Measurements from ENCODE around the gene PGBD5. TPM values are rescaled to one million over a fixed set of nuclear protein-coding genes. Genes with fewer than 3 reads are reported as not detected.

PGBD5 gene
- total RNA-seq, 1 donor from 2014 or later, result 14.7 TPM

DNA sequence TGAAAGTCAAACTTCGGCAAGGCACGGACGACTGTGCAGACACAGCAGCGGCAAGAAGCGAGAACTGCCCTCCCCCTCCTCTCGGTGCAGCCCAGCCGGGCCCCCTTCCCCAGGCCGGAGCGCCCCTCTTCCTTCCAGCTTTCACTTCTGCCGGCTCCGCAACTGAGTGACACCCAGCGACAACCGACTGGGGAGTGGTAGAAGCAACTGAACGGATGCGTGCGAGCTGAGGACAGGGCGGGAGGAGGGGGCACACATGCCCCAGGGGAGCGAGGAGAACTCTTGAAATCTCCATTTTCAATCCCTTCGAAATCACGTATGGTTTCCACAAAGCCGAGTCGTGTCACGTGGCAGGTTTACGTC, 146.6 kb downstream of the PGBD5 start:
- no peaks in the 10 kb centered on the region for H3K9me3 ChIP-seq (ENCODE audit: insufficient read depth, low read depth, low read length)
- H3K27me3 ChIP-seq (ENCODE audit: insufficient read depth, low read length), result no peaks in the 10 kb centered on the region
- Mint-ChIP-seq H3K27ac (ENCODE audit: unreplicated experiment) (no peak overlapping the region), H3K27me3 (ENCODE audit: low read depth, unreplicated experiment) (no peaks in the 10 kb centered on the region), H3K4me3 (ENCODE audit: unreplicated experiment) (no peak overlapping the region), H3K36me3 (ENCODE audit: low read depth, unreplicated experiment) (peaks cover 26% of the 10 kb centered on the region), H3K9me3 (ENCODE audit: unreplicated experiment) (no peaks in the 10 kb centered on the region), H3K4me1 (ENCODE audit: low read depth, unreplicated experiment) (peaks cover 8% of the 10 kb centered on the region)
- no peak overlapping the region for H3K27ac ChIP-seq (ENCODE audit: low read depth, low read length)
- H3K4me3 ChIP-seq (ENCODE audit: insufficient read depth, low read depth, low read length), result no peak overlapping the region
- H4K20me1 ChIP-seq (ENCODE audit: insufficient read depth, low read length), result peaks cover 11% of the 10 kb centered on the region
- peaks cover 16% of the 10 kb centered on the region for H3K36me3 ChIP-seq (ENCODE audit: insufficient read depth, low read length)
- no peak overlapping the region for H2AFZ ChIP-seq (ENCODE audit: low read depth, low read length)
- H3K4me2 ChIP-seq (ENCODE audit: low read length), result no peak overlapping the region
- FAIRE-seq (no peak), DNase-seq (ENCODE audit: low read depth) (no peak)
- H3K9ac ChIP-seq (ENCODE audit: low read length), result no peak overlapping the region
- TF ChIP-seq, protein P1, sequence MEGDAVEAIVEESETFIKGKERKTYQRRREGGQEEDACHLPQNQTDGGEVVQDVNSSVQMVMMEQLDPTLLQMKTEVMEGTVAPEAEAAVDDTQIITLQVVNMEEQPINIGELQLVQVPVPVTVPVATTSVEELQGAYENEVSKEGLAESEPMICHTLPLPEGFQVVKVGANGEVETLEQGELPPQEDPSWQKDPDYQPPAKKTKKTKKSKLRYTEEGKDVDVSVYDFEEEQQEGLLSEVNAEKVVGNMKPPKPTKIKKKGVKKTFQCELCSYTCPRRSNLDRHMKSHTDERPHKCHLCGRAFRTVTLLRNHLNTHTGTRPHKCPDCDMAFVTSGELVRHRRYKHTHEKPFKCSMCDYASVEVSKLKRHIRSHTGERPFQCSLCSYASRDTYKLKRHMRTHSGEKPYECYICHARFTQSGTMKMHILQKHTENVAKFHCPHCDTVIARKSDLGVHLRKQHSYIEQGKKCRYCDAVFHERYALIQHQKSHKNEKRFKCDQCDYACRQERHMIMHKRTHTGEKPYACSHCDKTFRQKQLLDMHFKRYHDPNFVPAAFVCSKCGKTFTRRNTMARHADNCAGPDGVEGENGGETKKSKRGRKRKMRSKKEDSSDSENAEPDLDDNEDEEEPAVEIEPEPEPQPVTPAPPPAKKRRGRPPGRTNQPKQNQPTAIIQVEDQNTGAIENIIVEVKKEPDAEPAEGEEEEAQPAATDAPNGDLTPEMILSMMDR (IDR thresholded peaks at IDR 0.05; ENCODE audit: insufficient read depth, low read depth, low read length), result no peak
- TF ChIP-seq EZH2 (IDR thresholded peaks at IDR 0.05; ENCODE audit: insufficient read depth, low read length), result no peak
- H3K4me1 ChIP-seq (ENCODE audit: insufficient read depth, low read length), result no peaks in the 10 kb centered on the region
- no peaks in the 10 kb centered on the region for H3K79me2 ChIP-seq (ENCODE audit: insufficient read depth, low read length)

DNA sequence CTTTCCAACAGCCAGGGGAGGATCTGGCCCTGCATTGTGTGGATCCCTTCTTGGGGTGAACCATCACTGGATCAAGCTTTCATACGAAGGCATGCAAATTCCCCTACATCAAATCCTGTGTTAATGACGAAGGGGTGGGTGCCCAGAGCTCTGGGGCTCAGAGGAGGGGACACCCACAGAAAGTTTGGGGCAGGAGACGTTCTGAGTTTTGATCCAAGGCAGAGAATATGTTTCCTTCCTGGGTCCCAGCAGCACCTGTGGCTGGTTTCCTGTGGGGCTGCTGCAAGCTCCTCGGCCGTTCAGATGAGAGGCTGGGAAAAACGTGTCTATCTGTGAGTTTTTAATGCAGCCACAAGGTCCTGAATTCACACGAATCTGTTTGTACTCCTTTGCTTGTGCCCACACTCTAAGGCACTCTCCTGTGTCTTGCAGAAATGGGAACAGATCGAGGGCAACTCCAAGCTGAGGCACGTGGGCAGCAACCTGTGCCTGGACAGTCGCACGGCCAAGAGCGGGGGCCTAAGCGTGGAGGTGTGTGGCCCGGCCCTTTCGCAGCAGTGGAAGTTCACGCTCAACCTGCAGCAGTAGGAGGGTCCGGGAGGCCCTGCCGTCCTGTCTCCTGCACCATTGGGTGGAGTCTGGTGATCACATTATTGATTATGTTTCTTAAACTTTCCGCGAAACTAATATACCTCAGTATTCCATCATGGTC, 147.1 kb downstream of the PGBD5 start:
- H3K9me3 Mint-ChIP-seq (ENCODE audit: unreplicated experiment), result no peaks in the 10 kb centered on the region
- H2AFZ ChIP-seq (ENCODE audit: low read depth, low read length), result no peak overlapping the region
- H3K4me1 ChIP-seq (ENCODE audit: insufficient read depth, low read length), result no peaks in the 10 kb centered on the region
- H3K27me3 Mint-ChIP-seq (ENCODE audit: low read depth, unreplicated experiment), result no peaks in the 10 kb centered on the region
- H4K20me1 ChIP-seq (ENCODE audit: insufficient read depth, low read length), result peaks cover 11% of the 10 kb centered on the region
- no peaks in the 10 kb centered on the region for H3K9me3 ChIP-seq (ENCODE audit: insufficient read depth, low read depth, low read length)
- H3K36me3 ChIP-seq (ENCODE audit: insufficient read depth, low read length), result peaks cover 20% of the 10 kb centered on the region
- peaks cover 7% of the 10 kb centered on the region for H3K4me1 Mint-ChIP-seq (ENCODE audit: low read depth, unreplicated experiment)
- FAIRE-seq (no peak), DNase-seq (ENCODE audit: low read depth) (no peak)
- H3K4me3 Mint-ChIP-seq (ENCODE audit: unreplicated experiment), result no peak overlapping the region
- no peak overlapping the region for H3K9ac ChIP-seq (ENCODE audit: low read length)
- TF ChIP-seq, protein P1 (IDR thresholded peaks at IDR 0.05; ENCODE audit: insufficient read depth, low read depth, low read length), result no peak
- no peak for TF ChIP-seq EZH2 (IDR thresholded peaks at IDR 0.05; ENCODE audit: insufficient read depth, low read length)
- H3K27ac Mint-ChIP-seq (ENCODE audit: unreplicated experiment), result no peak overlapping the region
- H3K36me3 Mint-ChIP-seq (ENCODE audit: low read depth, unreplicated experiment), result peaks cover 21% of the 10 kb centered on the region
- no peaks in the 10 kb centered on the region for H3K79me2 ChIP-seq (ENCODE audit: insufficient read depth, low read length)
- H3K27me3 ChIP-seq (ENCODE audit: insufficient read depth, low read length), result no peaks in the 10 kb centered on the region
- no peak overlapping the region for H3K4me2 ChIP-seq (ENCODE audit: low read length)
- H3K27ac ChIP-seq (ENCODE audit: low read depth, low read length), result no peak overlapping the region
- no peak overlapping the region for H3K4me3 ChIP-seq (ENCODE audit: insufficient read depth, low read depth, low read length)

DNA sequence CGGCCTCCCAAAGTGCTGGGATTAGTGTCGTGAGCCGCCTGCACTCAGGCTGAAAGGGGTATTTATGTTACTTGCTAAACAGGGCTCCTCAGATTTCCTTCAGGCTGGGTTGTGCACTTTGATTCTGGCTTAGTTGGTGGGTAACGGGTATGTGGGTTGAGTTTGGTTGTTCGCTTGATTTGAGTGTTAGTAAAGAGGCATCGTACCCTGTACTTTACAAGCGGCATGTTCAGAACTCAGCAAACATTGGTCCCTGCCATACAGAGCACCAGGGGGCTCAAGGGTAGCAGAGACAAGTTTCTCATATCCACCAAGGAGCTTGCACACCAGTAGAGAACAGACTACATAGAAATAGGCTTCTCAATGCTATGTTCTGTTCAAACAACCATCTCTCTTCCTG, 147.8 kb downstream of the PGBD5 start:
- Histone ChIP-seq H3K27me3 (ENCODE audit: insufficient read depth, low read length) (no peaks in the 10 kb centered on the region), H4K20me1 (ENCODE audit: insufficient read depth, low read length) (peaks cover 11% of the 10 kb centered on the region), H3K27ac (ENCODE audit: low read depth, low read length) (no peak overlapping the region), H3K4me1 (ENCODE audit: insufficient read depth, low read length) (no peaks in the 10 kb centered on the region), H3K4me2 (ENCODE audit: low read length) (no peak overlapping the region), H3K36me3 (ENCODE audit: insufficient read depth, low read length) (peaks cover 20% of the 10 kb centered on the region), H3K4me3 (ENCODE audit: insufficient read depth, low read depth, low read length) (no peak overlapping the region), H3K9ac (ENCODE audit: low read length) (no peak overlapping the region), H3K79me2 (ENCODE audit: insufficient read depth, low read length) (no peaks in the 10 kb centered on the region), H2AFZ (ENCODE audit: low read depth, low read length) (no peak overlapping the region), H3K9me3 (ENCODE audit: insufficient read depth, low read depth, low read length) (no peaks in the 10 kb centered on the region)
- Mint-ChIP-seq H3K36me3 (ENCODE audit: low read depth, unreplicated experiment) (peaks cover 17% of the 10 kb centered on the region), H3K27me3 (ENCODE audit: low read depth, unreplicated experiment) (no peaks in the 10 kb centered on the region), H3K27ac (ENCODE audit: unreplicated experiment) (peak overlapping the region; percentile 14), H3K4me3 (ENCODE audit: unreplicated experiment) (no peak overlapping the region), H3K4me1 (ENCODE audit: low read depth, unreplicated experiment) (peaks cover 7% of the 10 kb centered on the region), H3K9me3 (ENCODE audit: unreplicated experiment) (no peaks in the 10 kb centered on the region)
- TF ChIP-seq, protein P1 (IDR thresholded peaks at IDR 0.05; ENCODE audit: insufficient read depth, low read depth, low read length), result no peak
- no peak for TF ChIP-seq EZH2 (IDR thresholded peaks at IDR 0.05; ENCODE audit: insufficient read depth, low read length)
- DNase-seq (ENCODE audit: low read depth) (no peak), FAIRE-seq (no peak)

Measured in astrocyte (in vitro differentiated cells and primary cell).